ENCODE results near the gene VAV2. TPM values are rescaled to one million over a fixed set of nuclear protein-coding genes. Genes with fewer than 3 reads are reported as not detected.
A peak's percentile ranks its signal among the peaks of the same experiment; 100 is the strongest.

Gene VAV2
- total RNA-seq, 1 experiment from 2014 or later: 22.8 TPM

- no peak for DNase-seq
- Histone ChIP-seq H3K9me3 (no peaks in the 10 kb centered on the region), H3K36me3 (no peaks in the 10 kb centered on the region; the same call in 1 of the 2 replicates), H3K4me3 (no peak overlapping the region), H3K27me3 (no peaks in the 10 kb centered on the region)
Measured at GRCh38 chr9:133801739-133802138, 190.4 kb downstream of the VAV2 start.

DNA sequence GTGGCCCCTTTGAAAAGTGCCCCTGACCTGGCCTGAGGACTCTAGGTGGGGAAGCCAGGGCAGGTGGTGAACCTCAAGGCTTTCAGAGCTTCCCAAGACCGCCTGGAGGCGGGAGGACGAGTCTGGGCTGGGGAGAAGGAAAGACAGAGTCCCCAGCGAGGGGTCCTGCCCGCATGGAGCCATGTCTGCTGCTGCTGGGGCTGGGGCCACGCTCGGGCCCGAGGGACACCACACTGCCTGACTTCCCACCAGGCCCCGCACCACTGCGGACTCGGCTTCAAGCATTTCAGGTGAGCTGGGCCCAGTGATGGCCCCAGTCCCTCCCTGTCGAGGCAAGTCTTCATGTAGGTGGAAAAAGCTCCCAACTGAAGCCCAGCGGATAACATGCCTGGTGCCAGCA, 191.9 kb downstream of the VAV2 start:
- H3K36me3 ChIP-seq: no peaks in the 10 kb centered on the region
- no peaks in the 10 kb centered on the region for H3K9me3 ChIP-seq

DNA sequence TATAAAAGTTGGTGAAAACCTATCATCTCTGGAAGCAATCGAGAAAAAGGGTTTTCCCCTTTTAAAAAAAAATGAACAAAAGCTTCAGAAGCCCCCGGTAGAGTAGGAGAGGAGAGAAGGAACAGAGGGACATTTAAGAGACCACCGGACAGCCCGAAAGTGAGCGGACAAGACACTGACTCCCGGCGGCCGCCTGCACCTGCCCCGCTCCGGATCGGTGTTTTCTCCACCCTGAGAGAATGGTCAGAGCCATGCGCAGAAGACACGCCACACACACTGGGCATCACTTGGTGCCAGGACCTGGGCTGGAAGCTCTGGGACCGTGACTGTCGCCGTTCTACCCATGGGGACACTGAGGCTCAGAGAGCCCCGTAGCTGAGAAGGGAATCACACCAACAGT, 192.4 kb downstream of the VAV2 start:
- H3K36me3 ChIP-seq: no peaks in the 10 kb centered on the region

More for the DNA sequence above, 191.9 kb downstream of the VAV2 start:
- Histone ChIP-seq H3K27me3 (no peaks in the 10 kb centered on the region), H3K4me3 (no peak overlapping the region)
- DNase-seq: no peak

GRCh38 chr9:133799106-133799505, 193.0 kb downstream of the VAV2 start:
- no peaks in the 10 kb centered on the region; the same call in 1 of the 2 replicates for H3K36me3 ChIP-seq
- H3K9me3 ChIP-seq: no peaks in the 10 kb centered on the region
- no peak overlapping the region for H3K4me3 ChIP-seq
- no peak for DNase-seq
- no peaks in the 10 kb centered on the region for H3K27me3 ChIP-seq

More for the DNA sequence above, 192.4 kb downstream of the VAV2 start:
- Histone ChIP-seq H3K4me3 (no peak overlapping the region), H3K9me3 (no peaks in the 10 kb centered on the region), H3K27me3 (no peaks in the 10 kb centered on the region)
- DNase-seq: no peak

DNA sequence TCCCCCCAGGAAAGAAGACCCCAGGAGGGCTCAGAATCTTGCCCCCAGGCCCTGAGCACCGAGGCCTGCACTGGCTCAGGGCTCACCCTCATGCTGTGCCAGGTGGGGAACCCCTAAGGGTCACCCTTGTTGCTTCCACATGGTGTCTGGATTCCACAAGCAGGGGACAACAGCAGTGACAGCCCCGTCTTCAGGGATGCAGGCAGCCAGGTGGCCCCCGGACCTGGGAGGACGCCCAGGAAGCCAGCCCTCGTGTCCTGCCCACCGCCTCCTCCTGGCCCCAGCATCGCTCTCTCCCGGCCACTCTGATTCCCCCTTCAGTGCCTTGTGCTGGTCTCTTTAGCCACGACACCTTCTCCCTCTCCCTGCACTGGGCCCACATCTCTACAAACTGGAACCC, 194.0 kb downstream of the VAV2 start:
- Histone ChIP-seq H3K9me3 (no peaks in the 10 kb centered on the region), H3K27me3 (no peaks in the 10 kb centered on the region), H3K36me3 (no peaks in the 10 kb centered on the region; the same call in 1 of the 2 replicates), H3K4me3 (no peak overlapping the region)
- no peak for DNase-seq

GRCh38 chr9:133797406-133798105, 194.6 kb downstream of the VAV2 start:
- no peaks in the 10 kb centered on the region for H3K9me3 ChIP-seq
- DNase-seq: no peak
- no peaks in the 10 kb centered on the region for H3K27me3 ChIP-seq
- H3K4me3 ChIP-seq: no peak overlapping the region
- no peaks in the 10 kb centered on the region; the same call in 1 of the 2 replicates for H3K36me3 ChIP-seq

- Histone ChIP-seq H3K9me3 (no peaks in the 10 kb centered on the region), H3K4me3 (no peak overlapping the region), H3K36me3 (no peaks in the 10 kb centered on the region; the same call in 1 of the 2 replicates), H3K27me3 (no peaks in the 10 kb centered on the region)
- no peak for DNase-seq
Measured at GRCh38 chr9:133796562-133796961, 195.6 kb downstream of the VAV2 start.

DNA sequence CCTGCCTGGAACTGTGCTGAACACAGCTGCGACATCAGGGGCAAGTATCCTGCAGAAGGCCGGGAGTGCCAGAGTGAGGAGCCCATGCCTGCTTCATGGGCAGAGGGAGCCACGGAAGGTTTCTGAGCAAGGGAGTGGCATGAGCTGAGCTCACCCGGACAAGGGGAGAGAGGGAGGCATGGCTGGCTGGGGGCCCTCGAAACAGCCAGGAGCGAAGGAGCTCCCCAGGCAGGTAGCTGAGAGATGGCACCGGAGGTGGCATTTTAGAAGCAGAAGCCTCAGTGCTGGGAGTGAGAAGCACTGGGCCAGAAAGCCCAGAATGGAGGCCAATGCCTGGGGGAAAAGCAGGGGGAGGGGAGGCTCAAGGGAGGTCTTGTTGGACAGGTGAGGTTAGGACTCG, 197.1 kb downstream of the VAV2 start:
- DNase-seq: no peak
- Histone ChIP-seq H3K9me3 (no peaks in the 10 kb centered on the region), H3K36me3 (no peaks in the 10 kb centered on the region; the same call in 1 of the 2 replicates), H3K4me3 (no peak overlapping the region), H3K27me3 (no peaks in the 10 kb centered on the region)

DNA sequence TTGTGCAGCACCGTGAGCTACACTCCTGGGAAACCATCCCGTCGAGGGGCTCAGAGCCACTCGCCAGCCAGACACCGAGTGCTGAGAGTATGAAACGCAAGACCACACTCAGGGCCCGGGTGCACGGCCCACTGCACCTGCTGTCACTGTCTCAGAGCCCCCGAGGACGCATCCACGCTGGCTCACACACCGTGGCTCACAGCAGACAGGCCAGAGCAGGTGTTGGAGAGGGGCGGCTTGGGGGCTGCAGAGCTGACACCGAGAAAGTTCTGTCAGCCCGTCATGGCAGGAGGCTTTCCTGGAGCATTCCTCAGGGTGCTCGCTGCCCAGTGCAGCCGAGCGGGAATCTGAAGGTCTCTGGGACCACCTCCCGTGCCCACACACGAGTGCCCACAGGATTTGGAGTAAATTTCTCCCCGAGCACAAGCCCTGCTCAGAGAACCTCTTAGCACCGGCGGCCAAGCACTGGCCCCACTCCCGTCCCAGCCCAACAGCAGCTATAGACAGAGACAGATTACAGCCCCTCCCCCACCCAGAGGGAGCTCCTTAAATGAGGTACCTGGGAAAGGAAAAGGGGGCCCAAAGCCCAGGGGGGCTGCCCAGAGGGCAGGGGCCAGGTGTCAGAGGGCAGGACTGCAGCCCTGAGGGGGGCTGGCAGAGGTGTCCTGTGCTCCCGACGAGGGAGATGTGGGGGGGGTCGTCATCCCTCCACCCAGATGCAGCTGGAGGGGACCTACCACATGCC, 197.9 kb downstream of the VAV2 start:
- no peak for DNase-seq
- H3K27me3 ChIP-seq: no peaks in the 10 kb centered on the region
- H3K36me3 ChIP-seq: no peaks in the 10 kb centered on the region; the same call in 1 of the 2 replicates
- no peak overlapping the region for H3K4me3 ChIP-seq
- no peaks in the 10 kb centered on the region for H3K9me3 ChIP-seq

- no peak overlapping the region for H3K4me3 ChIP-seq
- H3K27me3 ChIP-seq: no peaks in the 10 kb centered on the region
- H3K36me3 ChIP-seq: no peaks in the 10 kb centered on the region; the same call in 1 of the 2 replicates
- no peaks in the 10 kb centered on the region for H3K9me3 ChIP-seq
- no peak for DNase-seq
Measured at GRCh38 chr9:133793471-133793870, 198.7 kb downstream of the VAV2 start.

- H3K27me3 ChIP-seq: no peaks in the 10 kb centered on the region
- H3K36me3 ChIP-seq: no peaks in the 10 kb centered on the region; the same call in 1 of the 2 replicates
- H3K9me3 ChIP-seq: no peaks in the 10 kb centered on the region
- peak; percentile 53 for DNase-seq
- H3K4me3 ChIP-seq: no peak overlapping the region
Measured at GRCh38 chr9:133792721-133793470, 199.2 kb downstream of the VAV2 start.

DNA sequence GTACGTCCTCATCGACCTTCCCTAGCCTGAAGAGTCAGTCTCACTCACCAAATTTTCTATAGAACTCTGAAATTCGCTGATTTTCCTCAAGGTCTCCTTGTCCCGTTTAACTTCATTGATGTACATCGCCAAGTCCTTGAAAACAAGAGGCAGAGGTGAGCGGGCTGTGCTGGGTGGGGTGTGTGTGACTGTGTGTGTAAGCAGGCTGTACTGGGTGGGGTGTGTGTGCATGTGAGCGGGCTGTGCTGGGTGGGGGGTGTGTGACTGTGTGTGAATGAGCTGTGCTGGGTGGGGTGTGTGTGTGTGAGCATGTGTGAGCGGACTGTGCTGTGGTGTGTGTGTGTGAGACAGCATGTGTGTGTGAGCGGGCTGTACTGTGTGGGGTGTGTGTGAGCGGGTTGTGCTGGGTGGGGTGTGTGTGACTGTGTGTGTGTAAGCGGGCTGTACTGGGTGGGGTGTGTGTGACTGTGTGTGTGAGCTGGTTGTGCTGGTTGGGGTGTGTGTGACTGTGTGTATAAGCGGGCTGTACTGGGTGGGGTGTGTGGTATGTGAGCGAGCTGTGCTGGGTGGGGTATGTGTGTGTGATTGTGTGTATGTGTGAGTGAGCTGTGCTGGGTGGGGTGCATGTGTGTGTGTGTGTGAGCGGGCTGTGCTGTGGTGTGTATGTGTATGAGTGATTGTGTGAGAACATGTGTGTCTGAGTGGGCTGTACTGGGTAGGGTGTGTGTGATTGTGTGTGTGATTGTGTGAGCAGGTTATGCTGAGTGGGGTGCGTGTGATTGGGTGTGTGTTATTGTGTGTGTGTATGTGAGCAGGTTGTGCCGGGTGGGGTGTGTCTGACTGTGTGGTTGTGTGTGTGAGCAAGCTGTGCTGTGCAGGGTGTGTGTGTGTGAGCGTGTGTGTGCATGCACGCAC, 200.1 kb downstream of the VAV2 start:
- Histone ChIP-seq H3K27me3 (no peaks in the 10 kb centered on the region), H3K36me3 (no peaks in the 10 kb centered on the region; the same call in 1 of the 2 replicates), H3K9me3 (no peaks in the 10 kb centered on the region), H3K4me3 (no peak overlapping the region)
- no peak for DNase-seq

- Histone ChIP-seq H3K27me3 (no peaks in the 10 kb centered on the region), H3K4me3 (no peak overlapping the region), H3K36me3 (no peaks in the 10 kb centered on the region; the same call in 1 of the 2 replicates), H3K9me3 (no peaks in the 10 kb centered on the region)
- no peak for DNase-seq
Measured at GRCh38 chr9:133791069-133791468, 201.1 kb downstream of the VAV2 start.

DNA sequence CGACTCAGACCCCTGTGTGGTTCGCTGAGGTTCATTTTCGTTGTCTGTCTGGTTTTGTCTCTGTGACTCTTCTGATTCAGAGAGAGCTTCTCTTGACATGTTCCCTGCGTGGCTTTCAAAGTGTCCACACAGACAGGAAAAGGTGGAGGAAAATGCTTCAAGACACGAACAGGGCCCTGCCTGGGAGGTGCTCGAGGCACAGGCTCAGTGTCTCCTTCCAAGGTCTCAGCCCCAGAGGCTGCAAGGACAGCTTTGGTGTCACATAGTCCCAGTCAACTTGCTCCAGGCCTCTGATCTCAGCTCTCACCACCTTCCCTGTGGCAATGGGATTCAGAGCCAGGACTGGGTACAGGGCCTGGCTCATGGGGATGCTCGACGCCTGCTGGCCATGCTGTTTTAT, 202.3 kb downstream of the VAV2 start:
- H3K27me3 ChIP-seq: no peaks in the 10 kb centered on the region
- no peak for DNase-seq
- H3K36me3 ChIP-seq: no peaks in the 10 kb centered on the region; the same call in 1 of the 2 replicates
- H3K9me3 ChIP-seq: no peaks in the 10 kb centered on the region
- H3K4me3 ChIP-seq: no peak overlapping the region

DNA sequence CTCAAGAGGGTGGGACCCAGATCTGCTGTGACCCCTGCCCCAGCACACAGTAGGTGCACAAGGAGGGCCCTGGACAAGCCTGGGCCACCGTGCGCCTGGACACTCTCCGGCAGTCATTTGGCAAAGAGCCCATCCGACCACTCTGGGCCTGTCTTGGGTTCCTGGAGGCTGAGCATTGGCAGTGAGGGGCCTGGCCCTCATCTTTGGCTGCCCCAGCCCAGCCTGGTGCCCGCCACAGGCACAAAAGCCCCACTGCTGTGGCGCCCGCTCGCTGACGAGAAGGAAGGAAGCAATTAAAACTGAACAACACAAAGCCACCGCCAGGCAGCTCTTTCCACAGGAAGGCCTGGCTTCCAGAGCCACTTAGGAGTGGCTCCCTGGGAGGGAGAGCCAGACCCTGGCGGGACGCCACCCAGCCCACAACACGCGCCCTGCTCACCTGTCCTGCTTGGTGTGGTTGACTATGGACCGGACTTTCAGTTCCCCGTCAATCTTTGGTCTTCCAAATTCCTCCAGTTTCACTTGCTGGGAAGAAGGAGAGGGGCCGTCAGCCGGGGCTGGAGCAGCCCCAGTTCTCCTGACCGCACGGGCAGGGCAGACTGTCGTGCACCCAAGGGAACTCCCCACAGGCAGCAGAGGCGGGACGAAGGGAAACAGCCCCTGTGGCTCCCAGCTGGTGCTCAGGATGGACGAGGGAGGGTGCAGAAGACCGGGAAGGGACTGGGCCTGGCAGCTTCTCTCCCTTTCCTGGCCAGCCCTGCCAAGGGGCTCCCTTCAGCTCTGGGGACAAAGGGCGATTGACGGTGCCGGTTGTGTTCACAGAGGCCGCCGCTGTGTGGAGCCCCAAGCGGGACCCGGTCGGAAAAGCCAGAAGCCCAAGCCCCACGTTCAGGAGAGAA, 203.1 kb downstream of the VAV2 start:
- Histone ChIP-seq H3K36me3 (no peaks in the 10 kb centered on the region; the same call in 1 of the 2 replicates), H3K27me3 (no peaks in the 10 kb centered on the region), H3K4me3 (no peak overlapping the region), H3K9me3 (no peaks in the 10 kb centered on the region)
- no peak for DNase-seq

Data from MG63 (cell line).